OCI-LY7 (cell line): Measurements from ENCODE around the gene EPB41L4B. TPM values are rescaled to one million over a fixed set of nuclear protein-coding genes. Genes with fewer than 3 reads are reported as not detected.
"Not testable (repeated sequence)": the region's sequence is repeated elsewhere in the genome, so short reads cannot be mapped to it uniquely, and the experiment has no call there.

Experiments used
- BruUV-seq: library from RNA; stranded (reverse); fragments of 400-500 nt; replicated peaks from 2 replicates; lab custom pipeline; 2021; lab: Mats Ljungman, UMichigan
- CTCF ChIA-PET: fragments of 300-600 bp; sonication (Branson Sonifier 250); formaldehyde crosslinking; loops from one replicate; lab custom pipeline; 2022; ENCODE audit warnings: antibody characterized with exemption; ENCODE audit not compliant: unreplicated experiment; lab: Charles Lee
- POLR2A ChIA-PET: fragments of 300-600 bp; sonication (Branson Sonifier 250); formaldehyde crosslinking; loops from one replicate; lab custom pipeline; 2022; ENCODE audit warnings: antibody characterized with exemption; lab: Charles Lee
- DNase-seq: peaks from one replicate; pipeline ENCODE4 v3.0.0-alpha.2; 2015; ENCODE audit warnings: low spot score
- H2AFZ ChIP-seq: fragments of 200-600 bp; sonication (generic), shearing (Covaris generic); 2 replicates; pipeline ENCODE4 v1.6.1; 2014; ENCODE audit warnings: mild to moderate bottlenecking, antibody characterized with exemption, low read length, moderate library complexity
- H3K27ac ChIP-seq: fragments of 200-600 bp; sonication (generic); 2 replicates; pipeline ENCODE4 v1.5.1; 2014; ENCODE audit warnings: mixed run types, low read depth, mild to moderate bottlenecking, moderate library complexity, low read length, inconsistent platforms; ENCODE audit not compliant: poor library complexity, severe bottlenecking
- H3K36me3 ChIP-seq: fragments of 200-600 bp; sonication (generic); 2 replicates; pipeline ENCODE4 v1.6.1; 2014; ENCODE audit warnings: mild to moderate bottlenecking, antibody characterized with exemption, low read length, moderate library complexity, mixed read lengths; ENCODE audit not compliant: insufficient read depth
- H3K4me1 ChIP-seq: fragments of 200-600 bp; sonication (generic); 2 replicates; pipeline ENCODE4 v1.5.1; 2014; ENCODE audit warnings: mild to moderate bottlenecking, low read length; ENCODE audit not compliant: insufficient read depth, poor library complexity, severe bottlenecking
- H3K4me2 ChIP-seq: fragments of 200-600 bp; sonication (generic); 2 replicates; pipeline ENCODE4 v1.6.1; 2014; ENCODE audit warnings: mild to moderate bottlenecking, low read length
- H3K4me3 ChIP-seq: fragments of 200-600 bp; sonication (generic); 2 replicates; pipeline ENCODE4 v1.5.1; 2014; ENCODE audit warnings: mild to moderate bottlenecking, low read depth, low read length; ENCODE audit not compliant: poor library complexity, severe bottlenecking
- H3K79me2 ChIP-seq: fragments of 200-600 bp; sonication (generic); 2 replicates; pipeline ENCODE4 v1.6.1; 2016; ENCODE audit warnings: low read depth, mild to moderate bottlenecking, low read length, moderate library complexity, mixed read lengths; ENCODE audit not compliant: insufficient read depth
- H3K9me2 ChIP-seq: fragments of 200-600 bp; sonication (generic); 2 replicates; pipeline ENCODE4 v1.6.1; 2016; ENCODE audit warnings: mild to moderate bottlenecking, low read length, mixed read lengths; ENCODE audit not compliant: insufficient read depth
- H3K9me3 ChIP-seq: fragments of 200-600 bp; sonication (generic); 2 replicates; pipeline ENCODE4 v1.6.1; 2014; ENCODE audit warnings: mild to moderate bottlenecking, mixed run types, low read length, mixed read lengths
- H4K20me1 ChIP-seq: fragments of 200-600 bp; sonication (generic); 2 replicates; pipeline ENCODE4 v1.6.1; 2014; ENCODE audit warnings: mild to moderate bottlenecking, antibody characterized with exemption, low read length, moderate library complexity, mixed read lengths; ENCODE audit not compliant: insufficient read depth
- EZH2phosphoT487 ChIP-seq: fragments of 200-600 bp; sonication (generic); IDR thresholded peaks from 2 replicates; pipeline ENCODE4 v1.6.1; 2018; ENCODE audit warnings: low read depth, borderline replicate concordance, mild to moderate bottlenecking, mixed run types, antibody characterized with exemption, low read length, moderate library complexity, mixed read lengths
- intact Hi-C: fragments of 100-400 bp; cut with micrococcal nuclease; formaldehyde crosslinking; loops from one replicate; pipeline ENCODE4 v1.10.0; 2022; ENCODE audit not compliant: unreplicated experiment
- total RNA-seq, 2 experiments: library from RNA; depleted of rRNA in 1 of 2; stranded (reverse); fragments of >200 nt in 1 of 2; shearing (Covaris generic) in 1 of 2; gene quantifications; 2 replicates each; pipeline ENCODE4 v1.2.3, GENCODE V29; 2014 to 2022
- TF ChIP-seq, protein P1 (sequence below): fragments of 200-600 bp; sonication (generic); conservative IDR thresholded peaks from 2 replicates; pipeline ENCODE4 v1.5.1; 2014; ENCODE audit warnings: mild to moderate bottlenecking, antibody characterized with exemption, low read length, moderate library complexity, mixed read lengths

The EPB41L4B gene
- total RNA-seq, 2 experiments from 2014 or later: 0.29 TPM; not detected in 1

- Histone ChIP-seq H3K9me3 (no peaks in the 10 kb centered on the region), H2AFZ (no peak overlapping the region), H3K9me2 (no peaks in the 10 kb centered on the region), H3K36me3 (no peaks in the 10 kb centered on the region), H3K4me3 (no peak overlapping the region), H3K4me1 (no peaks in the 10 kb centered on the region), H3K27ac (no peak overlapping the region), H3K79me2 (no peaks in the 10 kb centered on the region), H4K20me1 (no peaks in the 10 kb centered on the region), H3K4me2 (no peak overlapping the region)
- BruUV-seq: no TSS peak
- intact Hi-C loops: no loop called here
- DNase-seq: no peak
- no peak for TF ChIP-seq EZH2phosphoT487
- TF ChIP-seq, protein P1, sequence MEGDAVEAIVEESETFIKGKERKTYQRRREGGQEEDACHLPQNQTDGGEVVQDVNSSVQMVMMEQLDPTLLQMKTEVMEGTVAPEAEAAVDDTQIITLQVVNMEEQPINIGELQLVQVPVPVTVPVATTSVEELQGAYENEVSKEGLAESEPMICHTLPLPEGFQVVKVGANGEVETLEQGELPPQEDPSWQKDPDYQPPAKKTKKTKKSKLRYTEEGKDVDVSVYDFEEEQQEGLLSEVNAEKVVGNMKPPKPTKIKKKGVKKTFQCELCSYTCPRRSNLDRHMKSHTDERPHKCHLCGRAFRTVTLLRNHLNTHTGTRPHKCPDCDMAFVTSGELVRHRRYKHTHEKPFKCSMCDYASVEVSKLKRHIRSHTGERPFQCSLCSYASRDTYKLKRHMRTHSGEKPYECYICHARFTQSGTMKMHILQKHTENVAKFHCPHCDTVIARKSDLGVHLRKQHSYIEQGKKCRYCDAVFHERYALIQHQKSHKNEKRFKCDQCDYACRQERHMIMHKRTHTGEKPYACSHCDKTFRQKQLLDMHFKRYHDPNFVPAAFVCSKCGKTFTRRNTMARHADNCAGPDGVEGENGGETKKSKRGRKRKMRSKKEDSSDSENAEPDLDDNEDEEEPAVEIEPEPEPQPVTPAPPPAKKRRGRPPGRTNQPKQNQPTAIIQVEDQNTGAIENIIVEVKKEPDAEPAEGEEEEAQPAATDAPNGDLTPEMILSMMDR: no peak
- CTCF ChIA-PET: no interaction called here
- POLR2A ChIA-PET: no interaction called here
Observed at GRCh38 chr9:109132567-109133021, 188.3 kb downstream of the EPB41L4B start.

- Histone ChIP-seq H3K27ac (no peak overlapping the region), H3K79me2 (no peaks in the 10 kb centered on the region), H3K4me1 (no peaks in the 10 kb centered on the region), H3K4me2 (no peak overlapping the region), H3K9me2 (no peaks in the 10 kb centered on the region), H3K9me3 (no peaks in the 10 kb centered on the region), H3K4me3 (no peak overlapping the region), H3K36me3 (no peaks in the 10 kb centered on the region), H4K20me1 (no peaks in the 10 kb centered on the region), H2AFZ (no peak overlapping the region)
- TF ChIP-seq, protein P1: no peak
- TF ChIP-seq EZH2phosphoT487: no peak
- intact Hi-C loops: no loop called here
- POLR2A ChIA-PET: interaction anchor here (0.8 kb wide), 1 partner anchor 11 kb away, joined by 3 read pairs; no protein-coding TSS in a partner anchor
- no TSS peak for BruUV-seq
- DNase-seq: no peak
- CTCF ChIA-PET: no interaction called here
Observed at GRCh38 chr9:109129470-109130197, 191.2 kb downstream of the EPB41L4B start.

GRCh38 chr9:109126671-109127070 is 194.2 kb downstream of the EPB41L4B start:
- POLR2A ChIA-PET: interaction anchor here (0.9 kb wide), 1 partner anchor 17 kb away, joined by 3 read pairs; no protein-coding TSS in a partner anchor
- intact Hi-C loops: not testable (repeated sequence)

More at GRCh38 chr9:109126671-109127070, 194.2 kb downstream of the EPB41L4B start:
- H3K9me2 ChIP-seq, H3K27ac ChIP-seq, H3K79me2 ChIP-seq, H2AFZ ChIP-seq, H3K36me3 ChIP-seq, H3K9me3 ChIP-seq, DNase-seq, CTCF ChIA-PET, BruUV-seq, H3K4me2 ChIP-seq, H4K20me1 ChIP-seq, H3K4me3 ChIP-seq: not testable (repeated sequence)
- H3K4me1 ChIP-seq: peaks cover 10% of the 10 kb centered on the region
